ENCODE results near the gene DUSP15. TPM values are rescaled to one million over a fixed set of nuclear protein-coding genes. Genes with fewer than 3 reads are reported as not detected.

Gene DUSP15
- total and polyA plus RNA-seq, 9 of the 15 experiments (the other 6 are each of a cell fraction or from before 2014, with no cell fraction given) = 0.34 TPM; not detected in 8

- Histone ChIP-seq H3K27me3 (ENCODE audit: control insufficient read depth in 2 of 2, insufficient read depth in 2 of 2, low read length in 2 of 2) (no peaks in the 10 kb centered on the region; a peak in 1 of 5 replicates), H3K9me3 (replicated peaks; ENCODE audit: control insufficient read depth, insufficient read depth, low read depth, low read length) (no peaks in the 10 kb centered on the region), H3K4me1 (replicated peaks in 1 of 2; ENCODE audit: control insufficient read depth in 2 of 2, insufficient read depth in 2 of 2, low read length in 2 of 2) (peaks cover 35 to 52% of the 10 kb centered on the region in 2 experiments), H4K20me1 (replicated peaks; ENCODE audit: control insufficient read depth, insufficient read depth, low read length) (0 out of 2 replicates have a peak, but pooled peaks cover 6% of the 10 kb centered on the region), H3K36me3 (ENCODE audit: control insufficient read depth, insufficient read depth, low read length) (no peaks in the 10 kb centered on the region), H2AFZ (ENCODE audit: low read depth, low read length) (no peak overlapping the region), H3K9me1 (ENCODE audit: control insufficient read depth, insufficient read depth, low read length) (no peaks in the 10 kb centered on the region), H3K79me2 (ENCODE audit: control insufficient read depth, insufficient read depth, low read length) (no peaks in the 10 kb centered on the region), H3K4me3 (no peak overlapping the region), H3K27ac (ENCODE audit: extremely low read depth, low read depth, low read length) (no peak overlapping the region), H3K9ac (ENCODE audit: insufficient read depth in 1 of 2, low read depth in 2 of 2, low read length in 2 of 2) (no peak overlapping the region), H3K4me2 (ENCODE audit: insufficient read depth, low read length) (no peak overlapping the region)
- no TSS peak for BruUV-seq (replicated peaks)
- intact Hi-C loops (cut with micrococcal nuclease) = loop anchor here (5.0 kb wide), 1 partner anchor 278 kb away; no protein-coding TSS in a partner anchor
- ATAC-seq (no peak), DNase-seq (ENCODE audit: extremely low read depth in 1 of 4, low spot score in 3 of 4) (peak in 1 of 4 experiments; percentile 16), FAIRE-seq (no peak)
- ChIA-PET CTCF (ENCODE audit: low intra/inter-chr PET ratio) (no interaction called here), POLR2A (interaction anchor here (0.5 to 1.5 kb wide), 2 partner anchors 13 to 276 kb away, joined by 3 to 4 read pairs; no protein-coding TSS in a partner anchor)
- 30% methylated on average over 5 of the region's 5 CpGs for WGBS (ENCODE audit: insufficient coverage, low coverage, missing lambda C conversion rate)
- in situ Hi-C loops (cut with MboI) = loop anchor here (25.0 kb wide), 1 partner anchor 822 kb away; the partner anchor contains the start of gene C20orf203
- TF ChIP-seq CHD4 (IDR thresholded peaks at IDR 0.05; ENCODE audit: insufficient read depth, insufficient replicate concordance, low read depth, low read length, poor library complexity, severe bottlenecking) (peak; percentile 21), EHMT2 (IDR thresholded peaks at IDR 0.05) (no peak), ZFPM2 (CRISPR knock-in tag; IDR thresholded peaks at IDR 0.05) (no peak), ESRRA (IDR thresholded peaks at IDR 0.05; ENCODE audit: borderline replicate concordance, low read depth) (peak; percentile 86), GATAD2B (IDR thresholded peaks at IDR 0.05; ENCODE audit: borderline replicate concordance) (no peak), HDAC2 (IDR thresholded peaks at IDR 0.05) (peak; percentile 85; the same call in 1 of the 2 replicates), RBM25 (IDR thresholded peaks at IDR 0.05; ENCODE audit: low read depth, low read length, severe bottlenecking) (peak; percentile 99), ZNF354B (CRISPR knock-in tag; IDR thresholded peaks at IDR 0.05) (no peak), CBFA2T2 (conservative IDR thresholded peaks at IDR 0.05) (peak; percentile 42), MAZ (CRISPR knock-in tag; conservative IDR thresholded peaks at IDR 0.05 in 1 of 2, IDR thresholded peaks at IDR 0.05 in 1 of 2) (no peak), BCOR (IDR thresholded peaks at IDR 0.05) (peak; percentile 96), ADNP (tag; IDR thresholded peaks at IDR 0.05) (peak; percentile 90), CBX3 (IDR thresholded peaks at IDR 0.05; ENCODE audit: borderline replicate concordance in 1 of 2, low read length in 2 of 2) (peak in 1 of 2 experiments; percentile 54; a peak in 1 of 3 replicates), SMARCA5 (IDR thresholded peaks at IDR 0.05) (peak; percentile 96), CBFA2T3 (IDR thresholded peaks at IDR 0.05) (peak; percentile 52), ZBTB33 (CRISPR knock-in tag; IDR thresholded peaks at IDR 0.05) (no peak), PTBP1 (IDR thresholded peaks at IDR 0.05; ENCODE audit: low read depth, low read length) (peak; percentile 84; the same call in 1 of the 2 replicates), CBX1 (IDR thresholded peaks at IDR 0.05; ENCODE audit: low read depth) (peak; percentile 81; the same call in 1 of the 2 replicates), SLC30A9 (CRISPR knock-in tag; IDR thresholded peaks at IDR 0.05) (no peak)
- TF ChIP-seq, protein P1, sequence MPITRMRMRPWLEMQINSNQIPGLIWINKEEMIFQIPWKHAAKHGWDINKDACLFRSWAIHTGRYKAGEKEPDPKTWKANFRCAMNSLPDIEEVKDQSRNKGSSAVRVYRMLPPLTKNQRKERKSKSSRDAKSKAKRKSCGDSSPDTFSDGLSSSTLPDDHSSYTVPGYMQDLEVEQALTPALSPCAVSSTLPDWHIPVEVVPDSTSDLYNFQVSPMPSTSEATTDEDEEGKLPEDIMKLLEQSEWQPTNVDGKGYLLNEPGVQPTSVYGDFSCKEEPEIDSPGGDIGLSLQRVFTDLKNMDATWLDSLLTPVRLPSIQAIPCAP (CRISPR knock-in tag; IDR thresholded peaks at IDR 0.05; ENCODE audit: borderline replicate concordance) = no peak
- TF ChIP-seq, protein P2, sequence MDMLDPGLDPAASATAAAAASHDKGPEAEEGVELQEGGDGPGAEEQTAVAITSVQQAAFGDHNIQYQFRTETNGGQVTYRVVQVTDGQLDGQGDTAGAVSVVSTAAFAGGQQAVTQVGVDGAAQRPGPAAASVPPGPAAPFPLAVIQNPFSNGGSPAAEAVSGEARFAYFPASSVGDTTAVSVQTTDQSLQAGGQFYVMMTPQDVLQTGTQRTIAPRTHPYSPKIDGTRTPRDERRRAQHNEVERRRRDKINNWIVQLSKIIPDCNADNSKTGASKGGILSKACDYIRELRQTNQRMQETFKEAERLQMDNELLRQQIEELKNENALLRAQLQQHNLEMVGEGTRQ (CRISPR knock-in tag; IDR thresholded peaks at IDR 0.05) = no peak
Observed at GRCh38 chr20:31839782-31840487, 30.4 kb downstream of the DUSP15 start.
